B cell (primary cell): ENCODE measurements around the gene ATP2A1. TPM values are rescaled to one million over a fixed set of nuclear protein-coding genes. Genes with fewer than 3 reads are reported as not detected.
A peak's percentile ranks its signal among the peaks of the same experiment; 100 is the strongest.

ENCODE experiments used
- ATAC-seq: fragments of 200-7000 bp; cut with Tn5 transposase; one replicate; pipeline ENCODE4 v1.10.0; 2021; ENCODE audit warnings: low read depth, mild to moderate bottlenecking, moderate number of reproducible peaks, moderate library complexity
- CTCF ChIA-PET: fragments of 350-600 bp; sonication (Branson Sonifier 250); formaldehyde crosslinking; loops from one replicate; lab custom pipeline; 2021; ENCODE audit warnings: antibody characterized with exemption, inconsistent platforms; lab: Charles Lee
- POLR2A ChIA-PET: fragments of 350-600 bp; sonication (Branson Sonifier 250); formaldehyde crosslinking; loops from one replicate; lab custom pipeline; 2021; ENCODE audit warnings: antibody characterized with exemption; lab: Charles Lee
- DNase-seq: peaks from one replicate; pipeline ENCODE4 v3.0.0; 2013
- H2AFZ ChIP-seq: 2 replicates; pipeline ENCODE4 v1.6.1; 2012; ENCODE audit warnings: mild to moderate bottlenecking, low read depth, low read length; ENCODE audit not compliant: insufficient read depth, poor library complexity, severe bottlenecking
- H3K27ac ChIP-seq, 2 donors: 1 replicate in 1 of 2; 2 replicates in 1 of 2; pipeline ENCODE4 v1.5.1; 2012 to 2013; ENCODE audit warnings: low read length in 2 of 2, mild to moderate bottlenecking in 2 of 2, moderate library complexity in 1 of 2
- H3K27me3 ChIP-seq, 4 experiments: fragments of 200-600 bp in 1 of 4; sonication (generic) in 1 of 4; replicated peaks in 1 of 4; 1 replicate in 2 of 4; 2 replicates in 2 of 4; pipeline versions ENCODE4 v1.6.1 to v1.7.0; 2013 to 2016; ENCODE audit warnings: low read length in 3 of 4, mild to moderate bottlenecking in 2 of 4, mixed read lengths in 1 of 4, moderate library complexity in 1 of 4; ENCODE audit not compliant: insufficient read depth in 4 of 4, control insufficient read depth in 3 of 4; ENCODE audit errors: control extremely low read depth in 1 of 4
- H3K36me3 ChIP-seq, 2 experiments: replicated peaks in 1 of 2; 1 replicate in 1 of 2; 2 replicates in 1 of 2; pipeline versions ENCODE4 v1.6.1 to v1.7.1; 2013; ENCODE audit warnings: low read length in 1 of 2; ENCODE audit not compliant: insufficient read depth in 2 of 2, control insufficient read depth in 1 of 2; ENCODE audit errors: control extremely low read depth in 1 of 2, extremely low read depth in 1 of 2
- H3K4me1 ChIP-seq, 2 donors: fragments of 200-600 bp in 1 of 2; sonication (generic) in 1 of 2; 1 replicate in 1 of 2; 2 replicates in 1 of 2; pipeline versions ENCODE4 v1.5.1 to v1.6.1; 2013 to 2017; ENCODE audit warnings: low read length in 2 of 2; ENCODE audit not compliant: control insufficient read depth in 2 of 2, insufficient read depth in 2 of 2
- H3K4me2 ChIP-seq: replicated peaks from 2 replicates; pipeline ENCODE3; 2012; ENCODE audit warnings: mild to moderate bottlenecking, low read depth, low read length; ENCODE audit not compliant: poor library complexity, severe bottlenecking
- H3K4me3 ChIP-seq, 5 experiments: fragments of 200-600 bp in 1 of 5; sonication (generic) in 1 of 5; 1 replicate in 3 of 5; 2 replicates in 2 of 5; pipeline versions ENCODE4 v1.5.1 to v1.7.0; 2011 to 2016; ENCODE audit warnings: low read length in 4 of 5, mild to moderate bottlenecking in 4 of 5, low read depth in 2 of 5, control low read depth in 1 of 5, moderate library complexity in 1 of 5; ENCODE audit not compliant: insufficient read depth in 1 of 5; ENCODE audit errors: control extremely low read depth in 1 of 5, extremely low read depth in 1 of 5
- H3K79me2 ChIP-seq: fragments of 200-600 bp; sonication (generic); one replicate; pipeline ENCODE4 v1.6.0; 2016; ENCODE audit warnings: low read length; ENCODE audit not compliant: control insufficient read depth, insufficient read depth
- H3K9ac ChIP-seq: fragments of 200-600 bp; sonication (generic); 2 replicates; pipeline ENCODE4 v1.6.1; 2017; ENCODE audit warnings: mild to moderate bottlenecking, low read length, moderate library complexity
- H3K9me3 ChIP-seq, 3 donors: one replicate each; pipeline versions ENCODE4 v1.6.1 to v1.7.1; 2013; ENCODE audit warnings: low read length in 2 of 3; ENCODE audit not compliant: control insufficient read depth in 2 of 3, insufficient read depth in 1 of 3; ENCODE audit errors: control extremely low read depth in 1 of 3
- H4K20me1 ChIP-seq: 2 replicates; pipeline ENCODE4 v1.6.0; 2012; ENCODE audit warnings: mild to moderate bottlenecking, low read length; ENCODE audit not compliant: insufficient read depth, control insufficient read depth, poor library complexity, severe bottlenecking
- H3K27ac Mint-ChIP-seq: one replicate; pipeline ENCODE4 v1.8.0; 2021; ENCODE audit warnings: mixed read lengths
- H3K27me3 Mint-ChIP-seq: one replicate; pipeline ENCODE4 v1.8.0; 2021; ENCODE audit warnings: mixed read lengths
- H3K4me1 Mint-ChIP-seq: one replicate; pipeline ENCODE4 v1.8.0; 2021; ENCODE audit warnings: mixed read lengths
- H3K4me3 Mint-ChIP-seq: one replicate; pipeline ENCODE4 v1.8.0; 2021; ENCODE audit warnings: mixed read lengths
- H3K9me3 Mint-ChIP-seq: one replicate; pipeline ENCODE4 v1.8.0; 2022; ENCODE audit warnings: mixed read lengths; ENCODE audit not compliant: insufficient read depth
- CTCF ChIP-seq: fragments of 200-600 bp; IDR thresholded peaks from one replicate; pipeline ENCODE4 v1.8.0; 2022; ENCODE audit warnings: antibody characterized with exemption, mild to moderate bottlenecking
- EZH2 ChIP-seq: IDR thresholded peaks from 2 replicates; pipeline ENCODE4 v1.6.1; 2012; ENCODE audit warnings: borderline replicate concordance, low read depth, mild to moderate bottlenecking, moderate library complexity, low read length; ENCODE audit not compliant: insufficient read depth, poor library complexity, severe bottlenecking
- WGBS: methylation state at CpG from one replicate; pipeline ENCODE4 v1.1.5; 2013; ENCODE audit warnings: missing lambda C conversion rate; ENCODE audit not compliant: insufficient coverage; 5-methylcytosine and 5-hydroxymethylcytosine counted together
- intact Hi-C: fragments of 100-400 bp; cut with micrococcal nuclease; formaldehyde crosslinking; loops from one replicate; pipeline ENCODE4 v1.10.0; 2022
- polyA plus RNA-seq: library from polyadenylated mRNA; depleted of rRNA; stranded (reverse); fragments of >200 nt; gene quantifications from 2 replicates; pipeline ENCODE4 v1.2.3, GENCODE V29; 2012
- total RNA-seq, 2 donors: library from RNA; stranded (reverse); fragments of 120-200 nt in 1 of 2; gene quantifications; 1 replicate in 1 of 2; 2 replicates in 1 of 2; pipeline versions ENCODE4 v1.2.3 to v1.2.4, GENCODE V29; 2013 to 2022

Gene ATP2A1
- total and polyA plus RNA-seq, 2 donors (not counting 1 experiment from before 2014, with no cell fraction given): 0.31 to 0.84 TPM

GRCh38 chr16:28915181-28915580 lies 36.9 kb downstream of the ATP2A1 start:
- CTCF ChIA-PET: interaction anchor here (1.3 kb wide), 1 partner anchor 30 kb away, joined by 4 read pairs; no protein-coding TSS in a partner anchor

DNA sequence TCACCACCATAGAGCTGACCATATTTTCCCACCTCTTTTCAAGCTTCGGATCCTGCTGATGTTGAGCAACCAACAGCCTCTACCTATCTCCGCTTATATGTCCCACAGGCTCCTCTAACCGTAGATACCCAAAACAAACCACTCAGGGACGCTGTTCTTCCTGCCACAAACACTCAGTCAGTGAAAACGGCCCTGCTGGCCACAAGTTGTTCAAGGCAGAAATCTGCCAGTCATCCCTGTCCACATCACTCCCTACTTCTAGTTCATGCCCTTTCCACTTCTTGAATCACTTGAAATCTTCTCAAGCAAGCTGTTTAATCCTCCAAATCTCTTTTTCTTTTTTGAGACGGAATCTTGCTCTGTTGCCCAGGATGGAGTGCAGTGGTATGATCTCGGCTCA lies 38.8 kb downstream of the ATP2A1 start:
- Histone ChIP-seq H3K27ac (no peak overlapping the region), H2AFZ (no peak overlapping the region), H3K4me3 (no peak overlapping the region), H3K27me3 (no peaks in the 10 kb centered on the region), H3K79me2 (peaks cover 71% of the 10 kb centered on the region), H3K9ac (no peak overlapping the region), H3K4me2 (no peak overlapping the region), H4K20me1 (peaks cover 68% of the 10 kb centered on the region), H3K4me1 (peaks cover 3 to 13% of the 10 kb centered on the region in 2 donors), H3K36me3 (peaks cover 14 to 79% of the 10 kb centered on the region in 2 experiments), H3K9me3 (no peaks in the 10 kb centered on the region)
- H3K27me3 Mint-ChIP-seq: no peaks in the 10 kb centered on the region
- intact Hi-C loops: no loop called here
- no peaks in the 10 kb centered on the region for H3K9me3 Mint-ChIP-seq
- ChIA-PET CTCF (interaction anchor here (0.7 to 3.8 kb wide), 2 partner anchors 28 to 73 kb away, joined by 4 to 28 read pairs; no protein-coding TSS in a partner anchor), POLR2A (interaction anchor here (0.7 kb wide), 1 partner anchor 57 kb away, joined by 9 read pairs; no protein-coding TSS in a partner anchor)
- WGBS: 97% methylated on average over 5 of the region's 7 CpGs
- DNase-seq (no peak), ATAC-seq (no peak)
- H3K4me3 Mint-ChIP-seq: no peak overlapping the region
- H3K4me1 Mint-ChIP-seq: peaks cover 17% of the 10 kb centered on the region
- peak overlapping the region; percentile 67 for H3K27ac Mint-ChIP-seq
- TF ChIP-seq EZH2 (no peak), CTCF (no peak)

More at GRCh38 chr16:28915181-28915580, 36.9 kb downstream of the ATP2A1 start:
- Histone ChIP-seq H3K9ac (no peak overlapping the region), H3K4me3 (no peak overlapping the region), H3K27me3 (no peaks in the 10 kb centered on the region), H3K4me2 (no peak overlapping the region), H3K79me2 (peaks cover 57% of the 10 kb centered on the region), H3K9me3 (no peaks in the 10 kb centered on the region), H3K27ac (no peak overlapping the region), H3K36me3 (peaks cover 12 to 76% of the 10 kb centered on the region in 2 experiments), H4K20me1 (peaks cover 54% of the 10 kb centered on the region), H2AFZ (no peak overlapping the region), H3K4me1 (peaks cover 10% of the 10 kb centered on the region in 2 donors)
- no peak for DNase-seq
- Mint-ChIP-seq H3K27me3 (no peaks in the 10 kb centered on the region), H3K4me1 (peaks cover 20% of the 10 kb centered on the region), H3K9me3 (no peaks in the 10 kb centered on the region), H3K27ac (no peak overlapping the region), H3K4me3 (no peak overlapping the region)
- POLR2A ChIA-PET: no interaction called here
- ATAC-seq: no peak
- TF ChIP-seq EZH2 (no peak), CTCF (no peak)
- intact Hi-C loops: no loop called here
